Activated T-helper 17 cell treated with anti-CD3 and anti-CD28 coated beads, Interleukin-2, amount 50 U/mL, for 72 hours (primary cell): ENCODE data around the gene MROH2B. TPM values are rescaled to one million over a fixed set of nuclear protein-coding genes. Genes with fewer than 3 reads are reported as not detected.
"Not testable (repeated sequence)": the region's sequence is repeated elsewhere in the genome, so short reads cannot be mapped to it uniquely, and the experiment has no call there.

Source experiments
- ATAC-seq: fragments of 150-1000 bp; cut with Tn5 transposase; replicated peaks from 2 replicates; pipeline ENCODE4 v1.10.0; 2021; ENCODE audit warnings: mild to moderate bottlenecking, moderate library complexity
- H3K27ac Mint-ChIP-seq: one replicate; pipeline ENCODE4 v1.8.0; 2022; ENCODE audit warnings: mixed read lengths
- H3K27me3 Mint-ChIP-seq: one replicate; pipeline ENCODE4 v1.8.0; 2022; ENCODE audit warnings: mixed read lengths
- H3K36me3 Mint-ChIP-seq: one replicate; pipeline ENCODE4 v1.8.0; 2022; ENCODE audit warnings: low read depth, mild to moderate bottlenecking, mixed read lengths
- H3K4me1 Mint-ChIP-seq: one replicate; pipeline ENCODE4 v1.8.0; 2022; ENCODE audit warnings: mixed read lengths
- H3K4me3 Mint-ChIP-seq: one replicate; pipeline ENCODE4 v1.8.0; 2022; ENCODE audit warnings: mild to moderate bottlenecking, mixed read lengths
- H3K9me3 Mint-ChIP-seq: one replicate; pipeline ENCODE4 v1.8.0; 2022; ENCODE audit warnings: mixed read lengths
- total RNA-seq, 2 donors: library from RNA; stranded (reverse); gene quantifications; one replicate each; pipeline ENCODE4 v1.2.3, GENCODE V29; 2022

MROH2B gene
- total RNA-seq, 2 donors from 2014 or later, result not detected

DNA sequence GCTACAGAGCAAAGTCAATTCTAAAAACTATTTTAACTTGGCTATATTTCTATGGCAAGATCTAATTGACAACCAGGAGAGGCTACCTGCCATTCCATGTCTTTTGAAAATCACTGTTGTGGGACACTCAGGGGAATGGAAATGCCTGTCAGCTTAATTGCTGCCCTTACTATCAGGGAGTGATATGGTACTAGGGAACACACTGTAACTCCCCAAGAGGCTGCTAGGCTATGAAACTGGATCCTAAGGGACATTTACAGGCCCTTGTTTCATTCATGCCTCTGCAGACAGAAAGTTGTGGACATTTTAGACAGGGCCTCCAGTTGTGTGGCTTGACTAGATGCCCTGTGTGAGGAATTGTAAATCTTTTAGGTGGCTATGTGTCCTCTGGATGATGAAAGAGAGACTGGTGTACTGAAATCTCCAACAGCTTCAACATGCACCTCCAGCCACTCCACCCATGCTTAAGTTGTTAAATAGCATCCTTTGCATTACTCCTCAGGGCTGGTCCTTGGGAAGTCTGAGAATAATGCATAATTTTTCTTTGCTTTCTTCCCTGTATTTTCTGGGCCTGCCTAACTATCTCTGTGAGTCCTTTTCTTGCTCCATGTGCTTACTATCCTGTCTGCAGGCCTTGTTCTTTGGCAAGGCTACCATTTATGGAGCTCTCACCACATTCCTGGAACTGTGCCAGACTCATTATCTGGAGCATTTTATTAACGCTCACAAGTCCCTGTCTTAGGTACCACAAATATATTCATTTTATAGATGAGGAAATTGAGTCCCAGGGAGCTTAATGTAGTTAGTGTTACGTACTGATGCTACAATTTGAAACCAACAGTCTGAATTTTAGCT, 3.2 kb downstream of the MROH2B start:
- Mint-ChIP-seq H3K27ac (no peak overlapping the region), H3K9me3 (no peaks in the 10 kb centered on the region), H3K4me3 (no peak overlapping the region), H3K27me3 (peaks cover 5% of the 10 kb centered on the region), H3K36me3 (no peaks in the 10 kb centered on the region), H3K4me1 (peaks cover 11% of the 10 kb centered on the region)
- ATAC-seq, result no peak

DNA sequence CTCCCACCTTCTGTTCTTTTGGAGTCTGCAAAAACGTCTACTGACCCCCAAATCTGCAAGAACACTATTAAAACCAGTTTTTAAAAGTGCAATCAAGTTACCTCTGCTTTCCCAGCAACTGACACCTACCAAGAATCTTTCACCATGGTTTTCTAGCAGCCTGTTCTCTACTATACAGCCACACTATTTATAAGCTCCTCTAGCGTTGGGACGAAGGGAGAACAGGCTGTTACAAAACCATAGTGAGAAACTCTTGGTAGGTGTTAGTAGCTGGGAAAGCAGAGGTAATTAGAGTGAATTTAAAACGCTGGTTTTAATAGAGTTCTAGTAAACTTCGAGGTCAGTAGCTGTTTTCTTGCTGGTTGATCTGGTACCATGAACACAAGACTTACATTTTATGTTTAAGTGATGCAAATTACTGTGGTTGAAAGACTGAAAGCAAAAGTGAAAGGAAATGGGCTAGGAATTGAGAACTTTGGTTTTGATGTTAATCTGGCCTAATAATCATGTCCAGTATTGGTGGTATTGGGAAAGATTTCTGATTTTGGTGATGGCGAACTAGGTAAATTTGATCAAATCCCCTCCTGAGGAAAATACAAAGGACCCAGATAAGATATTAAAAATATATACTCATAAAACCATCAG, 5.3 kb downstream of the MROH2B start:
- H3K27me3 Mint-ChIP-seq, result peaks cover 5% of the 10 kb centered on the region
- H3K36me3 Mint-ChIP-seq, result no peaks in the 10 kb centered on the region
- no peak overlapping the region for H3K4me3 Mint-ChIP-seq
- no peaks in the 10 kb centered on the region for H3K9me3 Mint-ChIP-seq
- no peak overlapping the region for H3K27ac Mint-ChIP-seq
- H3K4me1 Mint-ChIP-seq, result peaks cover 11% of the 10 kb centered on the region
- ATAC-seq, result no peak

DNA sequence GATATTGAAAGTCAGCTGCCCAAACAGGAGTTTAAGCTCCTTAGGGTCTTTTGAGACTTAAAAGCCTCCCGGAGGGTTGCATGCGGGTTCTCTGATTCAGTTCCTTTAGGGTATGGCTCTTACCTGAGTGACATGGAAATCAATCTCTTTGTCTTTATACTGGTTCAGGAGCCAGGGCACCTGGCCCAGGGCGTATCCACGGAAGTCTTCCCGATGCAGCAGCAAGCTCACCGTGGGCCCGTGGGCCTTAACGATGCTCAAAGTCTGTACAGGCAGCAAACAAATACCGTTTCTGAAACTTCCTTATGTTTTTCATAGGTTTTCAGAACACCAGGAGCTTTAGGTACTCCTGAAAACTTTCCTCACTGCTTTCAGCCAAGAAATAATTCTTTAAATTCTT, 13.2 kb downstream of the MROH2B start:
- H3K4me1 Mint-ChIP-seq, result peaks cover 4% of the 10 kb centered on the region
- peaks cover 4% of the 10 kb centered on the region for H3K9me3 Mint-ChIP-seq
- H3K36me3 Mint-ChIP-seq, result no peaks in the 10 kb centered on the region
- no peak overlapping the region for H3K4me3 Mint-ChIP-seq
- ATAC-seq, result no peak
- H3K27ac Mint-ChIP-seq, result no peak overlapping the region
- H3K27me3 Mint-ChIP-seq, result peaks cover 7% of the 10 kb centered on the region

DNA sequence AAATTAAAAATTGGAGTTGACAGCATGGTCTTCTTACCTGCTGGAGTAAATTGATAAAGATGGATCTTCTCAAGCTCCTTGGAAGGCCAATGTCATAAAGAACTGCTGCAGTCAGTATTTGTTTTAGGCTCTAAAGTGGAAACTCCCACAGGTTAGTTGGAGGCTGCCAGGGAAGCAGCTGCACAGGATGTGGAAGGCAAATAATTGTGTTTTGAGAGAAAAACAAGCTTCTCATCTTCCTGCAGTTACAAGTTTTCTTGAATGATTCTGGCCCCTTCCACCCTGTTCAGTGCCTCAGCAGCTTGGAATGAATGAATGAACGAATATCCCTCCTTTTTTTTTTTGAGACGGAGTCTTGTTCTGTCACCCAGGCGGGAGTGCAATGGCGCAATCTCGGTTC, 13.9 kb downstream of the MROH2B start:
- Mint-ChIP-seq H3K4me1 (peaks cover 4% of the 10 kb centered on the region), H3K4me3 (no peak overlapping the region), H3K27me3 (peaks cover 7% of the 10 kb centered on the region), H3K27ac (no peak overlapping the region), H3K9me3 (peaks cover 4% of the 10 kb centered on the region), H3K36me3 (no peaks in the 10 kb centered on the region)
- ATAC-seq, result no peak

DNA sequence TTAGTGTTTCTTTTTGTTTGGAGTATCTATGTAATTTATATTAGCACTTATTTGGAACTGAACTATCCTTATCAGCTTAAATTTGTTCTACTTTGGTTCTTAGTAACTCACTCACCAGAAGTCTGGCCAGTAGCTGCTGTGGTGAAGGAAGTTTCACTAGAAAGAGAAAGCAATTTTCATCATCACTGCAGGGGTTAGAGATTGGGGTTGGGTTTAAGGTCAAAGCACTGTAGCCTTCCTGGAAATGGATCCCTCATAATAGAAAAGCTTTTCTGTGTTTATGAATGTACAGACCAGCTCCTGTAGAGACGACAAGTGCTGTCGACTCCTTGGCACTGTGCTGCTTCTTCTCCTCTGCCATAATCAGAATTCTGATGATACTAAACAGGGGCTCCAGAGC, 22.2 kb downstream of the MROH2B start:
- H3K4me3 Mint-ChIP-seq, result no peak overlapping the region
- no peak for ATAC-seq
- H3K27ac Mint-ChIP-seq, result no peak overlapping the region
- no peaks in the 10 kb centered on the region for H3K4me1 Mint-ChIP-seq
- no peaks in the 10 kb centered on the region for H3K36me3 Mint-ChIP-seq
- H3K9me3 Mint-ChIP-seq, result no peaks in the 10 kb centered on the region
- H3K27me3 Mint-ChIP-seq, result peaks cover 16% of the 10 kb centered on the region

DNA sequence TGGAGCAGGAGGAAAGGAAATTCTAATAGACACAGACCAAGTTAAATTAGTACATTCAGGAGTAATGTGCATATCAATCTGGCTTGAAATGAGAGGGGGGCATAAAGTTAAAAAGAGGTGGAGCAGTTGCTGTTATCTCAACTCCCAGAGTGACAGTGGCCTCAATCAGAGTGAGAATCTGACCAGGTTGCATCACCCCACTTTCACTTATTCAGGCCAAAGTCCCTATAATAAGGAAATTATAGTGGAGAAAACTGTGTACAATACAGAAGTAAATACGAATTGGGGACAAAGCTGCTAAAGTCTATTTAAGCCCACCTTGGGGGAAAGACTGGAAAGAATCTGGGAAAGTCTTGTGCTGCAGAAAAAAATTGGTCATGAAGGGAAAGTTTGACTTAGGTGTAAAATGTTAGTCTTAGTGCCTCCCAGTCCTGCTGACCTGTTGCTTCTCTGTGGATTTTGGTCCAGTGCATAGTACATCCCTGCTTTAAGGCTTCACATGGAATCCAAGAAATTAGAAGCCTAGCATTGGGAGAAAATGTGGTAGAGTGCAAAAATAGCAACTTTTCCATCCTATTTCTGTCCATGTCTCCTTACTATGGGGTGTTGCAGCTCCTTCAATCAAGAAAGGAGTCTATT, 27.9 kb downstream of the MROH2B start:
- ATAC-seq, result no peak
- no peaks in the 10 kb centered on the region for H3K4me1 Mint-ChIP-seq
- H3K27ac Mint-ChIP-seq, result no peak overlapping the region
- H3K4me3 Mint-ChIP-seq, result no peak overlapping the region
- no peaks in the 10 kb centered on the region for H3K9me3 Mint-ChIP-seq
- H3K27me3 Mint-ChIP-seq, result peaks cover 15% of the 10 kb centered on the region
- H3K36me3 Mint-ChIP-seq, result no peaks in the 10 kb centered on the region

DNA sequence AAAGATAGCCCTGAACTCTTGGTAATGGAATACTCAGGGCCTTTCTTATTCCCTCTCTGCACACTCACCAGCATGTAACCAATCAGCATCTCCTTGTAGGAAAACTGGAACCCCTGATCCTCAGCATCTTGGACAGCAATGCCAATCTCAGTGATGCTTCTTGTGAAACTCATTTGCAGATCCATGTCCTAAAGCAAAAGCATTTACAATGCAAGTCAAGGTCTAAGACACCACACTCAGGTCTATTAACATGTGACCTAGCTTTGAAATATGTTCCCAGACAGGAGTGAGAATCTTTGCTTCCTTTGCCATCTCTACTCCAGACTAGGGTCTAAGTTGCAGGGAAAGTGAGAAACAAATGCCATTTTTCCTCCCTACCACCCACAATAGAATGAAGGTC, 38.2 kb downstream of the MROH2B start:
- Mint-ChIP-seq H3K9me3 (peaks cover 7% of the 10 kb centered on the region), H3K36me3 (no peaks in the 10 kb centered on the region), H3K4me3 (no peak overlapping the region), H3K27ac (no peak overlapping the region), H3K27me3 (peaks cover 3% of the 10 kb centered on the region), H3K4me1 (no peaks in the 10 kb centered on the region)
- ATAC-seq, result no peak

DNA sequence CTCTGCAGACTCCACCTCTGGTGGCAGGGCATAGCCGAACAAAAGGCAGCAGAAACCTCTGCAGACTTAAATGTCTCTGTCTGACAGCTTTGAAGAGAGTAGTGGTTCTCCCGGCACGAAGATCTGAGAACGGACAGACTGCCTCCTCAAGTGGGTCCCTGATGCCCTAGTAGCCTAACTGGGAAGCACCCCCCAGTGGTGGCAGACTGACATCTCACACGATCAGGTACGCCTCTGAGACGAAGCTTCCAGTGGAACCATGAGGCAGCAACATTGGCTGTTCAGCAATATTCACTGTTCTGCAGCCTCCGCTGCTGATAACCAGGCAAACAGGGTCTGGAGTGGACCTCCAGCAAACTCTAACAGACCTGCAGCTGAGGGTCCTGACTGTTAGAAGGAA, 48.5 kb downstream of the MROH2B start:
- ATAC-seq, H3K27ac Mint-ChIP-seq: not testable (repeated sequence)

DNA sequence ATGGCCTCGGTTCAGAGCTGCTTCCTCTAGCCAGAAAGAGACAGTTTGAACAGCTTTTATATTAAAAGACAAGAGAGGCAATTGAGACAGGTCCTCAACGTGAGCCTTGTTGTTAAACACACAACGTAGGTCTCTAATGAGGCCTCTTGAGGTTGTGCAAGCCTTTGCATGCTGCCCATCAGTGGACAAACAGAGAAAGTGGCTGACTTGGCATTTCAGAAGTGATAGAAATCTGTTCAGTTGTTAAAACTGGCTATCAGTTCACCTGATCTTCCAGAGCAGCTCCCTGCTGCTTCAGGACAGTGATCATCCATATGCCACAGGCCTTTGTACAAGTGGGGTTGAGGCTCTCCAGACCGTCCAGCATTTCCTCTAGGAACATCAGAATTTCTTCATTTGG, 58.8 kb downstream of the MROH2B start:
- H3K27ac Mint-ChIP-seq, result no peak overlapping the region
- no peaks in the 10 kb centered on the region for H3K27me3 Mint-ChIP-seq
- no peak for ATAC-seq
- H3K4me3 Mint-ChIP-seq, result no peak overlapping the region
- H3K36me3 Mint-ChIP-seq, result no peaks in the 10 kb centered on the region
- no peaks in the 10 kb centered on the region for H3K4me1 Mint-ChIP-seq
- H3K9me3 Mint-ChIP-seq, result no peaks in the 10 kb centered on the region

More for the DNA sequence above, 48.5 kb downstream of the MROH2B start:
- H3K9me3 Mint-ChIP-seq, H3K36me3 Mint-ChIP-seq, H3K4me1 Mint-ChIP-seq, H3K4me3 Mint-ChIP-seq: not testable (repeated sequence)
- peaks cover 14% of the 10 kb centered on the region for H3K27me3 Mint-ChIP-seq

DNA sequence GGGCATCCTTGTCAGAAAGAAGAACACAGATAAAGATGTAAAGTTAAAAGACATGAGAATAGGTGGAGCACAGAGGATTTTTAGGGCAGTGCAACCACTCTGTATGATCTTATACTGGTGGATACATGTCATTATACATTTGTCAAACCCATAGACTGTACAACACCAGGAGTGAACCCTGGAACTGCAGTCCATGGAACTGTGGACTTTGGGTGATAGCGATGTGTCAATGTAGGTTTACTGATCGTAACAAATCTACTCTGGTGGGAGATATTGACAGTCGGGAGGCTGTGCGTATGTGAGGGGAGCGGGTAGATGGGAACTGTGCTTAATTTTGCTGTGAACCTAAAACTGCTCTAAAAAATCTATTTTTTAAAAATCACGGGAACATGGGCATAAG, 60.6 kb downstream of the MROH2B start:
- Mint-ChIP-seq H3K36me3 (no peaks in the 10 kb centered on the region), H3K4me1 (no peaks in the 10 kb centered on the region), H3K27me3 (peaks cover 4% of the 10 kb centered on the region), H3K27ac (no peak overlapping the region), H3K9me3 (no peaks in the 10 kb centered on the region), H3K4me3 (no peak overlapping the region)
- no peak for ATAC-seq

DNA sequence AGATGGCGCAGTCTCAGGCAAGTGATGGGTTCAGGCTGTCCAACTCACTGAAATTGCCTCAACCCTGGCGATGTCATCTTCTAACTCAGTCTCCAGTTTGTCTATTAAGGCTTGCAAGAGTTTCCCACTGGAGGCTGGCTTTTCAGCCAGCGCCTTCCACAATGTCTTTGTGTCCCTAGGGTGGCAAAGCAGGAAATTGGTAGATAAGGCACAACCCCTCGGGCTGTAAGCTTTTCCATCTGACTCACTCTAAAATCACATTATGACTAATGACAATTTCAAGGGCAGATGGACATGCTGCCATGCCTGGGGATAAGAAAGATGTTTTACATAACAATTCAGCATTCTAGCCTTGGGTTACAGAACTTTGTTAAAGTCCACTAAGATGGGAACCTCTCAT, 61.9 kb downstream of the MROH2B start:
- H3K27ac Mint-ChIP-seq, result no peak overlapping the region
- H3K4me1 Mint-ChIP-seq, result no peaks in the 10 kb centered on the region
- no peak overlapping the region for H3K4me3 Mint-ChIP-seq
- H3K36me3 Mint-ChIP-seq, result no peaks in the 10 kb centered on the region
- ATAC-seq, result no peak
- H3K27me3 Mint-ChIP-seq, result peaks cover 4% of the 10 kb centered on the region
- no peaks in the 10 kb centered on the region for H3K9me3 Mint-ChIP-seq

DNA sequence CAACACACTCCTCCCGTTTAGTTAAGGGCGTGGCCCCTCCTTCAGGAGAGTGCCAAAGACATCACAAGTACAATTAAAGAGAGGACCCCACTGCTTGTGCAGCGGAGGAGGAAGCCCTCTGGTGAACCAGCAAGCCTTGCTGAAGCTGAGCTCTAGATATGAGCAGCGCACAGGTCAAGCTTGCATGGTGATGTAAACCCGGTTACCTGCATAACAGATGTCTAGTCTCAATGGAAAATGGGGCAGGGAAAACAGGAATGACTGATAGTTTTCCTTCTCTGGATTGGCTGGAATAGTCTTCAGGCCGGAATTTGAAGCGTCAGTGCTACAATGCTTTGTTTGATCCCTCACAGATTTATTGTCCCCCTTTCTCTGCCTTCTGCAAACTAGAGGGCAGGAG, 66.2 kb downstream of the MROH2B start:
- no peak overlapping the region for H3K4me3 Mint-ChIP-seq
- no peaks in the 10 kb centered on the region for H3K36me3 Mint-ChIP-seq
- no peaks in the 10 kb centered on the region for H3K9me3 Mint-ChIP-seq
- no peaks in the 10 kb centered on the region for H3K4me1 Mint-ChIP-seq
- no peak overlapping the region for H3K27ac Mint-ChIP-seq
- no peak for ATAC-seq
- H3K27me3 Mint-ChIP-seq, result peaks cover 4% of the 10 kb centered on the region

DNA sequence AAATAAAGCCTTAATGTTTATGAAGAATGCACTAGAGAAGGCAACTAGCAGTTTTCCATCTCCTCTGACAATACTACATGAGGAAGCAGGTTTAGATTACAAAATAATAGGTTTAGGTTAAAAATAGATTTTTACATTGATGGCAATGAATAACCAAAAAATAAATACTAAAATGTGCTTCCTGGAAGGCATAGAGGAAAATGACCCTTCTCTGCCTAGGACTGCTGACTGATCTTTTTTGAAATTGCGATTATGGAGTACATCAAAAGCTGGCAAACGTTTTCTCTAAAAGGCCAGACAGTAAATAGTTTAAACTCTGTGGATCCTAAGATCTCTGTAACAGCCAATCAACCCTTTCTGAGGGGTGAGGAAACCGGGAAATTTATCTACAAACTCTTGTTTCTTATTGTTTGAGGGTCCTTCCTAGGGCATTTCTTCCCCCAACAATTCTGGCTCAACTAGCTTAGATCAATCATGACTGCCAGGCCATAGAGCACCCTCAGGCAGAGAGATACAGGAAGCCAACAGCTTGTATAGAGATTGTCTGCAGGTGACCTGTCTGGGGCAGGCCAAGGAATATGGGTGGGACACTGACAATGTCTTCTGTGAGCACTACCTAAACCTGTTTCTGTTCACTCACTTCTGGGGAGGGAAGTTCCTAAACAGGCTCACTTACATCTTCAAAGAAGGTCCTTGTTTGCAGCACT, 67.3 kb downstream of the MROH2B start:
- no peaks in the 10 kb centered on the region for H3K36me3 Mint-ChIP-seq
- H3K27ac Mint-ChIP-seq, result no peak overlapping the region
- no peaks in the 10 kb centered on the region for H3K9me3 Mint-ChIP-seq
- H3K27me3 Mint-ChIP-seq, result peaks cover 8% of the 10 kb centered on the region
- no peak overlapping the region for H3K4me3 Mint-ChIP-seq
- no peak for ATAC-seq
- no peaks in the 10 kb centered on the region for H3K4me1 Mint-ChIP-seq

DNA sequence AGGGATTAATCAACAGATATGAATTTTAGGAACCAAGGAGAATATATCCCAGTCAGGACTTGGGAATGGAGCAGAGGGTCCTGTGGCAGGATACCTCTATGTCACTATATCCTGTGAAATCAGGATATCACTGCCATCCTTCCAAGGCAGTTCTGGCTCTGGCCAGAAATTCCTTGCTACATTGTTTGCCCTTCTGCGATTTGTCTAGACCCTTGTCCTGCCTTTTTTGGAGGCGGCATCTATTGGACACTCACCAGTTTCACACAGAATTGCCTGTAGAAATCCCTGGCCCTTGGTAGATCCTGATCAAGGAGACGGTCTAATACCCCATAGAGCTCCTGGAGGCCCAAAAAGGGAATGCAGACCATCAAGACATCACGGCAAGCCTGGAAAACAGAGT, 71.2 kb downstream of the MROH2B start:
- Mint-ChIP-seq H3K4me1 (no peaks in the 10 kb centered on the region), H3K4me3 (no peak overlapping the region), H3K9me3 (no peaks in the 10 kb centered on the region), H3K27ac (no peak overlapping the region), H3K36me3 (no peaks in the 10 kb centered on the region), H3K27me3 (peaks cover 6% of the 10 kb centered on the region)
- ATAC-seq, result no peak
